Sigmoid colon (tissue), 3 donors: Measurements from ENCODE around the gene KANK4.

Experiments
- POLR2A ChIP-seq, 2 donors: fragments of 450-650 bp; IDR thresholded peaks; one replicate each; pipeline ENCODE4 v1.6.1; 2016; ENCODE audit warnings: antibody characterized with exemption in 2 of 2, mild to moderate bottlenecking in 2 of 2, moderate library complexity in 2 of 2
- TF ChIP-seq, protein P1 (sequence below), 4 experiments: fragments of 450-650 bp in 3 of 4; fragments of 200-600 bp in 1 of 4; IDR thresholded peaks; one replicate each; pipeline ENCODE4 v1.5.1; 2016 to 2019; ENCODE audit warnings: antibody characterized with exemption in 4 of 4, mild to moderate bottlenecking in 3 of 4, moderate library complexity in 2 of 4

DNA sequence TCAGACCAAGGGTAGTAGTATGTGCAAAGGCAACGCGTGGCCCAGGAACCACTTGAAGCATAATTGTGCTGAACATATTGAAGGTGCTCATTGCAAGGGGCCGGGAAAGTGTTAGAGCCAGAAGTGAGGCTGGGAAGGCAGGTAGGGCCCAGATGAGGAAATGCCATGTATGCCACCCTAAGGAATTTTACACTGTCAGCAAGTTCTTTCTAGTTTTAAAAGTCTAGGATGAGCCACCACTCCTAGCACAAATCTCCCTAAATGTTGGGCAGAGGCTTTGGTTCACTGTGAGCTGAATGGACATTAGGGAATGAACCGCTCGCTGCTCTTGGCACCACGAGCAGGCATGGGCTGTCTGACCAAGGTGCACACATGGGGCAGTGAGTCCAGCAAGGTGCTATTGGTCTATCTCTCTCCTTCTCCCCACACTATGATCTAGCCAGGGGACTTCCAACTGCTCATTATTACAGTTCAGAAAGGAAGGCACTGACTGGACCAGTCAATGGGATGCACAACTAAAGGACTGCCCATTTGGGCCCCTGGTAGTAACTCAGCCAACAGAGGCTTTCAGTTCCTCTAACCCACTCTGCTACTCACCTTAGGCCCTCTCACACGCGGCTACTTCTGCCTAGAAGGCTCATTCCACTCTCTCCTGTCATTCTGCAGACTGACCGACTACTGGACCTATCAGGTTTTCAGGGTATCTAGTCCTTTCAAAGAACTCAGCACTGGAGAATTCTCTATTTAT lies 2.0 kb downstream of the KANK4 start:
- TF ChIP-seq, protein P1, sequence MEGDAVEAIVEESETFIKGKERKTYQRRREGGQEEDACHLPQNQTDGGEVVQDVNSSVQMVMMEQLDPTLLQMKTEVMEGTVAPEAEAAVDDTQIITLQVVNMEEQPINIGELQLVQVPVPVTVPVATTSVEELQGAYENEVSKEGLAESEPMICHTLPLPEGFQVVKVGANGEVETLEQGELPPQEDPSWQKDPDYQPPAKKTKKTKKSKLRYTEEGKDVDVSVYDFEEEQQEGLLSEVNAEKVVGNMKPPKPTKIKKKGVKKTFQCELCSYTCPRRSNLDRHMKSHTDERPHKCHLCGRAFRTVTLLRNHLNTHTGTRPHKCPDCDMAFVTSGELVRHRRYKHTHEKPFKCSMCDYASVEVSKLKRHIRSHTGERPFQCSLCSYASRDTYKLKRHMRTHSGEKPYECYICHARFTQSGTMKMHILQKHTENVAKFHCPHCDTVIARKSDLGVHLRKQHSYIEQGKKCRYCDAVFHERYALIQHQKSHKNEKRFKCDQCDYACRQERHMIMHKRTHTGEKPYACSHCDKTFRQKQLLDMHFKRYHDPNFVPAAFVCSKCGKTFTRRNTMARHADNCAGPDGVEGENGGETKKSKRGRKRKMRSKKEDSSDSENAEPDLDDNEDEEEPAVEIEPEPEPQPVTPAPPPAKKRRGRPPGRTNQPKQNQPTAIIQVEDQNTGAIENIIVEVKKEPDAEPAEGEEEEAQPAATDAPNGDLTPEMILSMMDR (IDR thresholded peaks at IDR 0.05) = no peak
- TF ChIP-seq POLR2A (IDR thresholded peaks at IDR 0.05) = no peak
